Embryonic facial prominence (tissue), 1 donor: ENCODE results near the gene CHRNG.

Experiments
- DNase-seq: peaks from one replicate; pipeline ENCODE4 v3.0.0-alpha.2; 2016; ENCODE audit errors: extremely low spot score

The CHRNG gene

GRCh38 chr2:232576995-232577394 lies 37.5 kb downstream of the CHRNG start:
- DNase-seq: no peak

- DNase-seq: no peak
These were observed 38.3 kb downstream of the CHRNG start for GRCh38 chr2:232577841-232578240.

- DNase-seq: no peak
These were observed 39.1 kb downstream of the CHRNG start for GRCh38 chr2:232578626-232579025.

DNA sequence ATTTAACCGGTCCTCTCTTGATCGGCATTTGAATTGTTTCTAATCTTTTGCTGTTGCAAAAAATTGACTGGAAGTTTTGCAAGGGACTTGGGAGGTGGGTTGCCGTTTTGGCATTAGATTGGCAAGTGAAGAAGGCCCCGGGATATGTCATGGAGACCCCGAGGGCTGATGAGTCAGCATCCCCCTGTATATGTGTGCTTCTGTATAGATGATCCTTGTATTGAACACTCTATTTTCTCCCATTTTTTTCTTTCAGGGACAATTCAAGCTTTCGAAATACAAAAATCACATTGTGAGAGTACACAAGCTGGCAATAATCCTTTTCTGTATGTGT lies 41.1 kb downstream of the CHRNG start:
- no peak for DNase-seq

- DNase-seq: no peak
These were observed 42.2 kb downstream of the CHRNG start for GRCh38 chr2:232581725-232582124.

- DNase-seq: no peak
These were observed 44.7 kb downstream of the CHRNG start for GRCh38 chr2:232584238-232584637.

GRCh38 chr2:232586943-232587505 lies 47.5 kb downstream of the CHRNG start:
- DNase-seq: no peak

DNA sequence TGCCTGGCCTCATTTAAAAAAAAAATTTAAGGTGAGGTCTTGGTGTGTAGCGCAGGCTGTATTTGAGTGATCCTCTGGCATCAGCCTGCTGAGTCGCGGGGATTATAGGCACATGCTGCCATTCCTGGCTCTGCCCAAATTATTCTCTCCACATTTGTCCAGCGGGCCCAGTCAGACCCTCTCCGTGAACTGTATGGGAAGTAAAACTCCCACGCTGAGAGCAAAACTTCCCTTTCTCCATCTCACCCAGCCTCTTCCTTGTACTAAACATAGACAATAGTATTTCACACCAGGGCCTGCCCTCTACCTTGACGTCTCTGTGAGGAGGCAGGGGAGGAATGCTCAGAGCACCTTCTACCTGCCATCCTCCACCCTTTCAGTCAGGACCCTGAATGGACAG lies 48.0 kb downstream of the CHRNG start:
- no peak for DNase-seq

DNA sequence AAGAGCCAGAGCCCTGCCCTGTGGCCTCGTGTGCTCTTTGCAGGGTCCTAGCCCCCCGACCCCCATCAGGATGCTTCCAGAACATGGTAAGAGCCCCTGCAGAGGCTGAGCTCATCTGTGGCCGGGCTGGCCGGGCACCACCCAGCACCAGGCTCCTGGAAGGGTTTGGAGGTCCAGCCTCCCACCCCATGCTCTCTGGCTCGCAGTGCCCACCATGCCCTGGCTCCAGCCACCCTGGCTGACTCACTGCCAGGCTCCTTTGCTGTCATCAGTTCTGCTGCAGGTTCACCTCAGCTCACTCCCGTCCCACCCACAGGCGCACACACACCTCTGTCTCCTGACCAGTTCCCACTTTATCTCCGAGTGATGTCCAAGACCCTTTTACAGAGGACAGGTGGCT lies 48.5 kb downstream of the CHRNG start:
- no peak for DNase-seq

- DNase-seq: no peak
These were observed 49.4 kb downstream of the CHRNG start for GRCh38 chr2:232588680-232589585.

DNA sequence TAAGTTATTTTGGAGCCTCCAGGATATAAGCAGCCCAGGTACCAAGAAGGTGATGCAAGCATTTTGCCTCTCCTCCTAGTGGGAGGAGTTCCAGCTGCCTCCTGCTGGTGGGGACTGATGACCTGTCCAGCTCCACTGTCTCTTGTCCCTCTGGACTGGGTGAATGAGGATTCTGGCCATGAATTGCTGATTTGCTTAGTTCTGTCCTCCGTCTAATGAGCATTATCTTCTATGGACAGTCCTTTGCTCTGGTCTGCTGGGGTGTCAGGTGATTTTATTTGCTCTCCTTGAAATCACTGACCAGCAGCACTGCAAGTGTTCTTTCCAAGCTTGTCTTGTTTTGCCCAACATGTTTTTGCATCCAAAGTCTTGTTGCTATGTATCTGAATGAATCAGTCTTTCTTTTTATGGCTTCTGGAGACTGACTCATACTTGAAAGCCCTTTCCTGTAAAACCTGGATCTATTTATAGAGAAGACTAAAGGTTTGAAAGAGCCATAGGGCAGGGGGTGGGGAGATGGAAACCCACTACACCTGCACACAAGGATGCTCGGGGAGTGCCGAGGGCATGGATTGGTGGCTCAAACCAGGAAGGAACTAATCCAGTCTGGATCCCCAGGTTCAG lies 53.4 kb downstream of the CHRNG start:
- no peak for DNase-seq

GRCh38 chr2:232593982-232594381 lies 54.5 kb downstream of the CHRNG start:
- no peak for DNase-seq
